Neural cell (in vitro differentiated cells): ENCODE measurements around the gene AGPS. TPM values are rescaled to one million over a fixed set of nuclear protein-coding genes. Genes with fewer than 3 reads are reported as not detected.

Experiments used
- H2AFZ ChIP-seq: fragments of 200-600, 300-800 bp; sonication (generic), shearing (Covaris generic); 2 replicates; pipeline ENCODE4 v1.6.0; 2014; ENCODE audit warnings: low read depth, mild to moderate bottlenecking, antibody characterized with exemption, low read length, moderate library complexity
- H3F3A ChIP-seq: fragments of 200-600 bp; shearing (Covaris generic); 2 replicates; pipeline ENCODE4 v1.6.1; 2016; ENCODE audit warnings: mild to moderate bottlenecking, moderate library complexity, mixed read lengths, antibody characterized with exemption, low read length; ENCODE audit not compliant: insufficient read depth, poor library complexity, severe bottlenecking
- H3K27ac ChIP-seq: fragments of 200-600, 300-800 bp; sonication (generic), shearing (Covaris generic); 2 replicates; pipeline ENCODE4 v1.5.1; 2014; ENCODE audit warnings: mild to moderate bottlenecking, low read length, moderate library complexity
- H3K27me3 ChIP-seq: fragments of 300-800, 200-600 bp; sonication (generic), shearing (Covaris generic); 2 replicates; pipeline ENCODE4 v1.6.0; 2014; ENCODE audit warnings: mild to moderate bottlenecking, low read depth, low read length, moderate library complexity; ENCODE audit not compliant: insufficient read depth
- H3K36me3 ChIP-seq: fragments of 300-800, 200-600 bp; sonication (generic), shearing (Covaris generic); 2 replicates; pipeline ENCODE4 v1.5.1; 2014; ENCODE audit warnings: mild to moderate bottlenecking, antibody characterized with exemption, low read length, moderate library complexity; ENCODE audit not compliant: insufficient read depth
- H3K4me2 ChIP-seq: fragments of 300-800, 200-600 bp; sonication (generic), shearing (Covaris generic); 2 replicates; pipeline ENCODE4 v1.6.0; 2014; ENCODE audit warnings: mild to moderate bottlenecking, low read length
- H3K4me3 ChIP-seq: fragments of 300-800, 200-600 bp; sonication (generic), shearing (Covaris generic); 2 replicates; pipeline ENCODE4 v1.5.1; 2014; ENCODE audit warnings: mild to moderate bottlenecking, low read length, moderate library complexity
- H3K79me2 ChIP-seq: fragments of 200-600 bp; shearing (Covaris generic); replicated peaks from 2 replicates; pipeline ENCODE4 v1.6.0; 2014; ENCODE audit warnings: mild to moderate bottlenecking, low read length, moderate library complexity; ENCODE audit not compliant: insufficient read depth
- H3K9ac ChIP-seq: fragments of 300-800, 200-600 bp; sonication (generic), shearing (Covaris generic); 2 replicates; pipeline ENCODE4 v1.6.1; 2016; ENCODE audit warnings: mild to moderate bottlenecking, low read length, mixed read lengths
- H3K9me2 ChIP-seq: fragments of 200-600 bp; shearing (Covaris generic); 2 replicates; pipeline ENCODE4 v1.6.1; 2016; ENCODE audit warnings: mild to moderate bottlenecking, low read length, mixed read lengths; ENCODE audit not compliant: insufficient read depth
- H3K9me3 ChIP-seq: fragments of 200-600, 300-800 bp; sonication (generic), shearing (Covaris generic); 2 replicates; pipeline ENCODE4 v1.6.1; 2016; ENCODE audit warnings: mild to moderate bottlenecking, mixed run types, low read length, moderate library complexity, mixed read lengths
- H4K20me1 ChIP-seq: fragments of 200-600 bp; shearing (Covaris generic); 2 replicates; pipeline ENCODE4 v1.6.1; 2016; ENCODE audit warnings: mild to moderate bottlenecking, mixed run types; ENCODE audit not compliant: insufficient read depth
- EP300 ChIP-seq: fragments of 450-650 bp; conservative IDR thresholded peaks from 2 replicates; pipeline ENCODE4 v1.6.1; 2014; ENCODE audit warnings: antibody characterized with exemption, mild to moderate bottlenecking, moderate library complexity; ENCODE audit not compliant: poor library complexity, severe bottlenecking
- EZH2 ChIP-seq: fragments of 200-600, 300-800 bp; shearing (Covaris generic), sonication (generic); IDR thresholded peaks from 2 replicates; pipeline ENCODE4 v1.6.1; 2014; ENCODE audit warnings: antibody characterized with exemption, low read length, borderline replicate concordance, mild to moderate bottlenecking; ENCODE audit not compliant: insufficient read depth, poor library complexity, severe bottlenecking
- MXI1 ChIP-seq: fragments of 450-650 bp; conservative IDR thresholded peaks from 2 replicates; pipeline ENCODE4 v1.6.1; 2014; ENCODE audit warnings: antibody characterized with exemption, mild to moderate bottlenecking; ENCODE audit not compliant: poor library complexity, severe bottlenecking
- POLR2AphosphoS5 ChIP-seq: IDR thresholded peaks from 2 replicates; pipeline ENCODE4 v1.6.1; 2012
- RAD21 ChIP-seq: fragments of 450-650 bp; conservative IDR thresholded peaks from 2 replicates; pipeline ENCODE4 v1.6.1; 2014; ENCODE audit warnings: antibody characterized with exemption, mild to moderate bottlenecking, moderate library complexity
- SMC3 ChIP-seq: fragments of 450-650 bp; conservative IDR thresholded peaks from 2 replicates; pipeline ENCODE4 v1.6.1; 2014; ENCODE audit warnings: antibody characterized with exemption, mild to moderate bottlenecking, moderate library complexity; ENCODE audit not compliant: poor library complexity
- TAF1 ChIP-seq: IDR thresholded peaks from 2 replicates; pipeline ENCODE4 v1.6.1; 2012; ENCODE audit warnings: low read depth
- polyA plus RNA-seq: library from polyadenylated mRNA; depleted of rRNA; stranded (reverse); fragments of >200 nt; gene quantifications from 2 replicates; pipeline ENCODE4 v1.2.3, GENCODE V29; 2014
- TF ChIP-seq, protein P1 (sequence below): fragments of 450-650 bp; IDR thresholded peaks from 2 replicates; pipeline ENCODE4 v1.5.1; 2014; ENCODE audit warnings: antibody characterized with exemption, mild to moderate bottlenecking, moderate library complexity; ENCODE audit not compliant: poor library complexity, severe bottlenecking
- TF ChIP-seq, protein P2 (sequence below): IDR thresholded peaks from 2 replicates; pipeline ENCODE4 v1.6.1; 2012; ENCODE audit warnings: borderline replicate concordance

AGPS gene
- polyA plus RNA-seq, 1 donor from 2014 or later = 31.0 TPM

DNA sequence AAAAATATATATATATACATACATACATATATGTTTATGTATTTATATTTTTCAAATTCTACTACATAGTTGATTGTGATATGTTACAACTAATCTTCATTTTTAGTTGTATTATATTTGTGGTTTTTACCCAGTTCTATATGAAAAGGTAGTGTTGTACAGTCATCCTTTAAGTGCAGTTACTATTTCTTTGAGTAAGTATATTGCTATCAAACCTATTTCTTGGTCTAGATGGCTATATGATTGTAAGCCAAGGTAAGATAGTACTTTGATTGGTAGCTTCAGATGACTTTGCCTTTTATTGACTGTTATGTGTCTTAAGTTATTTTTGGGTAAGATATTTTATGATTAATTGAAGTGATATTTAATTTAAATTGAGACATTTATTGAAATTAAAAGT, 89.6 kb downstream of the AGPS start:
- no peak overlapping the region for H3K4me3 ChIP-seq
- no peaks in the 10 kb centered on the region for H3K27me3 ChIP-seq
- H4K20me1 ChIP-seq = no peaks in the 10 kb centered on the region
- TF ChIP-seq MXI1 (no peak), TAF1 (no peak), SMC3 (no peak), EP300 (no peak), POLR2AphosphoS5 (no peak), RAD21 (no peak), EZH2 (no peak)
- TF ChIP-seq, protein P1, sequence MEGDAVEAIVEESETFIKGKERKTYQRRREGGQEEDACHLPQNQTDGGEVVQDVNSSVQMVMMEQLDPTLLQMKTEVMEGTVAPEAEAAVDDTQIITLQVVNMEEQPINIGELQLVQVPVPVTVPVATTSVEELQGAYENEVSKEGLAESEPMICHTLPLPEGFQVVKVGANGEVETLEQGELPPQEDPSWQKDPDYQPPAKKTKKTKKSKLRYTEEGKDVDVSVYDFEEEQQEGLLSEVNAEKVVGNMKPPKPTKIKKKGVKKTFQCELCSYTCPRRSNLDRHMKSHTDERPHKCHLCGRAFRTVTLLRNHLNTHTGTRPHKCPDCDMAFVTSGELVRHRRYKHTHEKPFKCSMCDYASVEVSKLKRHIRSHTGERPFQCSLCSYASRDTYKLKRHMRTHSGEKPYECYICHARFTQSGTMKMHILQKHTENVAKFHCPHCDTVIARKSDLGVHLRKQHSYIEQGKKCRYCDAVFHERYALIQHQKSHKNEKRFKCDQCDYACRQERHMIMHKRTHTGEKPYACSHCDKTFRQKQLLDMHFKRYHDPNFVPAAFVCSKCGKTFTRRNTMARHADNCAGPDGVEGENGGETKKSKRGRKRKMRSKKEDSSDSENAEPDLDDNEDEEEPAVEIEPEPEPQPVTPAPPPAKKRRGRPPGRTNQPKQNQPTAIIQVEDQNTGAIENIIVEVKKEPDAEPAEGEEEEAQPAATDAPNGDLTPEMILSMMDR = no peak
- TF ChIP-seq, protein P2, sequence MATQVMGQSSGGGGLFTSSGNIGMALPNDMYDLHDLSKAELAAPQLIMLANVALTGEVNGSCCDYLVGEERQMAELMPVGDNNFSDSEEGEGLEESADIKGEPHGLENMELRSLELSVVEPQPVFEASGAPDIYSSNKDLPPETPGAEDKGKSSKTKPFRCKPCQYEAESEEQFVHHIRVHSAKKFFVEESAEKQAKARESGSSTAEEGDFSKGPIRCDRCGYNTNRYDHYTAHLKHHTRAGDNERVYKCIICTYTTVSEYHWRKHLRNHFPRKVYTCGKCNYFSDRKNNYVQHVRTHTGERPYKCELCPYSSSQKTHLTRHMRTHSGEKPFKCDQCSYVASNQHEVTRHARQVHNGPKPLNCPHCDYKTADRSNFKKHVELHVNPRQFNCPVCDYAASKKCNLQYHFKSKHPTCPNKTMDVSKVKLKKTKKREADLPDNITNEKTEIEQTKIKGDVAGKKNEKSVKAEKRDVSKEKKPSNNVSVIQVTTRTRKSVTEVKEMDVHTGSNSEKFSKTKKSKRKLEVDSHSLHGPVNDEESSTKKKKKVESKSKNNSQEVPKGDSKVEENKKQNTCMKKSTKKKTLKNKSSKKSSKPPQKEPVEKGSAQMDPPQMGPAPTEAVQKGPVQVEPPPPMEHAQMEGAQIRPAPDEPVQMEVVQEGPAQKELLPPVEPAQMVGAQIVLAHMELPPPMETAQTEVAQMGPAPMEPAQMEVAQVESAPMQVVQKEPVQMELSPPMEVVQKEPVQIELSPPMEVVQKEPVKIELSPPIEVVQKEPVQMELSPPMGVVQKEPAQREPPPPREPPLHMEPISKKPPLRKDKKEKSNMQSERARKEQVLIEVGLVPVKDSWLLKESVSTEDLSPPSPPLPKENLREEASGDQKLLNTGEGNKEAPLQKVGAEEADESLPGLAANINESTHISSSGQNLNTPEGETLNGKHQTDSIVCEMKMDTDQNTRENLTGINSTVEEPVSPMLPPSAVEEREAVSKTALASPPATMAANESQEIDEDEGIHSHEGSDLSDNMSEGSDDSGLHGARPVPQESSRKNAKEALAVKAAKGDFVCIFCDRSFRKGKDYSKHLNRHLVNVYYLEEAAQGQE = no peak
- no peak overlapping the region for H3K4me2 ChIP-seq
- no peaks in the 10 kb centered on the region for H3K36me3 ChIP-seq
- H2AFZ ChIP-seq = no peak overlapping the region
- peaks cover 3% of the 10 kb centered on the region for H3K9me3 ChIP-seq
- no peaks in the 10 kb centered on the region for H3F3A ChIP-seq
- no peaks in the 10 kb centered on the region for H3K9me2 ChIP-seq
- no peak overlapping the region for H3K27ac ChIP-seq
- H3K9ac ChIP-seq = no peak overlapping the region
- no peaks in the 10 kb centered on the region for H3K79me2 ChIP-seq

DNA sequence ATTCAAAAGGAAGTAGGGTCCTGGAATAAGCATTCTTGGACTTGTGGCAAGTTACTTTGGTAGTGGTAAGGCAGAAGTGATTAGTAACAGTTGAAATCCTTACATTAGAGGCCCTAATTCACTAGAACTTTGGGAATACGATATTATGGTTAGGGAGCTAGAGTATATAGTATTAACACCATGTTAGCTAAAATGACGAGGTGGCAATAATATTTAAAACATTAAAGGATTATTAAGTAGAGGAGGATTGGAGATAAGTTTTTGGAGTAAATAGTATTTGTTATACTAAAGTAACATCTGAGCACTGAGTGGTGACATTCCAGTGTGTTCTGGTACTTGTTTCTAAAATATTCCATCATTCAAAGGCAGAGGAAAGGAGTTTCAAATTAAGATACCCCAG, 91.0 kb downstream of the AGPS start:
- Histone ChIP-seq H3K9me3 (no peaks in the 10 kb centered on the region), H3K9ac (no peak overlapping the region), H3K36me3 (no peaks in the 10 kb centered on the region), H3K4me3 (no peak overlapping the region), H4K20me1 (no peaks in the 10 kb centered on the region), H3K79me2 (no peaks in the 10 kb centered on the region), H3K9me2 (no peaks in the 10 kb centered on the region), H3F3A (no peaks in the 10 kb centered on the region), H2AFZ (no peak overlapping the region), H3K27me3 (no peaks in the 10 kb centered on the region), H3K4me2 (no peak overlapping the region), H3K27ac (no peak overlapping the region)
- TF ChIP-seq POLR2AphosphoS5 (no peak), EP300 (no peak), TAF1 (no peak), EZH2 (no peak), RAD21 (no peak), MXI1 (no peak), SMC3 (no peak)
- TF ChIP-seq, protein P1 = no peak
- TF ChIP-seq, protein P2 = no peak
